CD4-positive, alpha-beta T cell treated with Interleukin-2 at 100 ng/mL for 4 hours (primary cell): ENCODE results near the gene ARHGAP9.
A peak's percentile ranks its signal among the peaks of the same experiment; 100 is the strongest.
"Not testable (repeated sequence)": the region's sequence is repeated elsewhere in the genome, so short reads cannot be mapped to it uniquely, and the experiment has no call there.

Source experiments
- DNase-seq: peaks from one replicate; pipeline ENCODE4 v3.0.0-alpha.2; 2020; ENCODE audit warnings: low spot score

ARHGAP9 gene

GRCh38 chr12:57434517-57435223, 45.0 kb downstream of the ARHGAP9 start, which contains the start of gene INHBC:
Gene INHBC, plus strand, starts transcription at chr12:57434784. Its CDS starts 103 bp downstream, at chr12:57434887.
- no peak for DNase-seq

- DNase-seq = no peak
Observed at GRCh38 chr12:57433370-57433769, 46.3 kb downstream of the ARHGAP9 start.

GRCh38 chr12:57431654-57432188, 47.9 kb downstream of the ARHGAP9 start:
- no peak for DNase-seq

- DNase-seq = peak; percentile 95
Observed at GRCh38 chr12:57430931-57431566, 48.6 kb downstream of the ARHGAP9 start, which contains the start of gene R3HDM2. Gene R3HDM2, minus strand, starts transcription at chr12:57431043. Its CDS starts 120,615 bp downstream, at chr12:57310428.

GRCh38 chr12:57430112-57430930, 49.3 kb downstream of the ARHGAP9 start:
- DNase-seq = peak; percentile 31

GRCh38 chr12:57429473-57430111, 50.1 kb downstream of the ARHGAP9 start:
- DNase-seq = no peak

GRCh38 chr12:57428965-57429364, 50.7 kb downstream of the ARHGAP9 start:
- DNase-seq = no peak

GRCh38 chr12:57426948-57427347, 52.7 kb downstream of the ARHGAP9 start:
- not testable (repeated sequence) for DNase-seq
